Neutrophil (primary cell): ENCODE data around the gene ZNF33A.

Source experiments
- H3K27ac ChIP-seq: fragments of 200-600 bp; sonication (generic); 2 replicates; pipeline ENCODE4 v1.5.1; 2016; ENCODE audit warnings: mild to moderate bottlenecking, moderate library complexity
- H3K27me3 ChIP-seq: fragments of 200-600 bp; sonication (generic); 2 replicates; pipeline ENCODE4 v1.6.0; 2016; ENCODE audit warnings: mild to moderate bottlenecking
- H3K36me3 ChIP-seq: fragments of 200-600 bp; sonication (generic); 2 replicates; pipeline ENCODE4 v1.5.1; 2017
- H3K4me1 ChIP-seq, 2 experiments: fragments of 200-600 bp in 1 of 2; sonication (generic) in 1 of 2; 1 replicate in 1 of 2; 2 replicates in 1 of 2; pipeline versions ENCODE4 v1.5.1 to v1.6.1; 2013 to 2016; ENCODE audit warnings: low read depth in 1 of 2, low read length in 1 of 2, mild to moderate bottlenecking in 1 of 2, moderate library complexity in 1 of 2; ENCODE audit not compliant: control insufficient read depth in 1 of 2, insufficient read depth in 1 of 2
- H3K4me3 ChIP-seq, 2 experiments: fragments of 200-600 bp in 1 of 2; sonication (generic) in 1 of 2; 1 replicate in 1 of 2; 2 replicates in 1 of 2; pipeline ENCODE4 v1.5.1; 2013 to 2016; ENCODE audit warnings: low read depth in 1 of 2, low read length in 1 of 2, mild to moderate bottlenecking in 1 of 2, moderate library complexity in 1 of 2
- H3K9me3 ChIP-seq: fragments of 200-600 bp; sonication (generic); 2 replicates; pipeline ENCODE4 v1.5.1; 2016
- CTCF ChIP-seq: fragments of 200-600 bp; sonication (generic); IDR thresholded peaks from 2 replicates; pipeline ENCODE4 v1.5.1; 2016; ENCODE audit warnings: antibody characterized with exemption

ZNF33A gene

GRCh38 chr10:38032886-38033285 is 22.4 kb downstream of the ZNF33A start:
- no peak for TF ChIP-seq CTCF
- Histone ChIP-seq H3K9me3 (no peaks in the 10 kb centered on the region), H3K4me1 (peaks cover 8 to 10% of the 10 kb centered on the region in 2 experiments), H3K27ac (peak overlapping the region; percentile 68), H3K27me3 (no peaks in the 10 kb centered on the region), H3K4me3 (no peak overlapping the region), H3K36me3 (peaks cover 77% of the 10 kb centered on the region)

GRCh38 chr10:38038107-38038931 is 27.8 kb downstream of the ZNF33A start:
- no peaks in the 10 kb centered on the region for H3K9me3 ChIP-seq
- H3K4me1 ChIP-seq: peaks cover 0 to 4% of the 10 kb centered on the region in 2 experiments
- no peak for TF ChIP-seq CTCF
- H3K36me3 ChIP-seq: peaks cover 33% of the 10 kb centered on the region
- H3K27me3 ChIP-seq: no peaks in the 10 kb centered on the region
- H3K4me3 ChIP-seq: no peak overlapping the region
- peak overlapping the region; percentile 69 for H3K27ac ChIP-seq

GRCh38 chr10:38038932-38039245 is 28.4 kb downstream of the ZNF33A start:
- H3K36me3 ChIP-seq: peaks cover 31% of the 10 kb centered on the region
- no peak overlapping the region for H3K4me3 ChIP-seq
- no peaks in the 10 kb centered on the region for H3K9me3 ChIP-seq
- peaks cover 3 to 9% of the 10 kb centered on the region in 2 experiments for H3K4me1 ChIP-seq
- peak overlapping the region; percentile 69 for H3K27ac ChIP-seq
- no peaks in the 10 kb centered on the region for H3K27me3 ChIP-seq
- TF ChIP-seq CTCF: no peak

- Histone ChIP-seq H3K36me3 (peaks cover 20% of the 10 kb centered on the region), H3K4me1 (peaks cover 6 to 8% of the 10 kb centered on the region in 2 experiments), H3K9me3 (no peaks in the 10 kb centered on the region), H3K27ac (peak overlapping the region; percentile 54), H3K27me3 (no peaks in the 10 kb centered on the region), H3K4me3 (no peak overlapping the region)
- TF ChIP-seq CTCF: no peak
Measured at GRCh38 chr10:38043516-38043915, 33.0 kb downstream of the ZNF33A start.

GRCh38 chr10:38045129-38045528 is 34.7 kb downstream of the ZNF33A start:
- H3K27ac ChIP-seq: no peak overlapping the region
- H3K36me3 ChIP-seq: peaks cover 22% of the 10 kb centered on the region
- H3K9me3 ChIP-seq: no peaks in the 10 kb centered on the region
- peaks cover 6% of the 10 kb centered on the region in 2 experiments for H3K4me1 ChIP-seq
- no peak for TF ChIP-seq CTCF
- no peak overlapping the region for H3K4me3 ChIP-seq
- no peaks in the 10 kb centered on the region for H3K27me3 ChIP-seq
